Measurements from ENCODE around the gene NTN5. TPM values are rescaled to one million over a fixed set of nuclear protein-coding genes. Genes with fewer than 3 reads are reported as not detected.
A peak's percentile ranks its signal among the peaks of the same experiment; 100 is the strongest.

NTN5 gene
- total RNA-seq, 6 donors from 2014 or later, result 0.57 to 3.1 (median 1.0) TPM; not detected in 1

GRCh38 chr19:48618916-48619691, 53.7 kb downstream of the NTN5 start, which contains the start of the genes RPL18 and SPHK2:
RPL18 (minus strand) TSS chr19:48619178; CDS start chr19:48619143, 35 bp downstream.
SPHK2 (plus strand) TSS chr19:48619506; CDS start chr19:48620515, 1,009 bp downstream.
- peaks cover 15 to 40% (median 28%) of the 10 kb centered on the region in 4 donors for H3K36me3 ChIP-seq
- ATAC-seq (ENCODE audit: low FRiP score in 2 of 2) (peak; percentile 94 to 96), DNase-seq (peak; percentile 99)
- TF ChIP-seq EP300 (IDR thresholded peaks at IDR 0.05) (peak in 1 of 4 donors; percentile 78), CTCF (IDR thresholded peaks at IDR 0.05) (peak in 1 of 6 experiments; percentile 33), POLR2AphosphoS5 (IDR thresholded peaks at IDR 0.05) (peak; percentile 93 to 94), POLR2A (IDR thresholded peaks at IDR 0.05) (peak; percentile 65 to 92 (median 86))
- WGBS, 2 donors, result 0 to 1% methylated on average over 21 to 50 of the region's 69 CpGs
- H3K9me3 ChIP-seq, result no peaks in the 10 kb centered on the region
- H3K27me3 ChIP-seq, result no peaks in the 10 kb centered on the region
- H3K27ac ChIP-seq, result peak within 1 kb of the TSS; percentile 84 to 94 (median 93)
- peak within 1 kb of the TSS; percentile 63 to 88 (median 73) for H3K4me3 ChIP-seq
- peaks cover 44 to 70% (median 51%) of the 10 kb centered on the region in 4 donors for H3K4me1 ChIP-seq

GRCh38 chr19:48618278-48618915, 54.4 kb downstream of the NTN5 start:
- H3K27me3 ChIP-seq, result no peaks in the 10 kb centered on the region
- peak overlapping the region; percentile 63 to 88 (median 73) for H3K4me3 ChIP-seq
- 0 to 2% methylated on average over 13 to 18 of the region's 18 CpGs for WGBS, 2 donors
- DNase-seq (peak in 1 of 2 donors; percentile 33), ATAC-seq (ENCODE audit: low FRiP score in 2 of 2) (no peak)
- peak overlapping the region; percentile 84 to 94 (median 93) for H3K27ac ChIP-seq
- H3K4me1 ChIP-seq, result peaks cover 40 to 70% (median 48%) of the 10 kb centered on the region in 4 donors
- no peak for TF ChIP-seq CTCF (IDR thresholded peaks at IDR 0.05)
- no peak for TF ChIP-seq POLR2AphosphoS5 (IDR thresholded peaks at IDR 0.05)
- H3K9me3 ChIP-seq, result no peaks in the 10 kb centered on the region
- peaks cover 15 to 40% (median 28%) of the 10 kb centered on the region in 4 donors for H3K36me3 ChIP-seq

GRCh38 chr19:48617146-48617937, 55.5 kb downstream of the NTN5 start:
- Histone ChIP-seq H3K27me3 (no peaks in the 10 kb centered on the region), H3K36me3 (peaks cover 15 to 40% (median 28%) of the 10 kb centered on the region in 4 donors), H3K27ac (peak overlapping the region; percentile 84 to 94 (median 93)), H3K4me1 (peaks cover 33 to 68% (median 43%) of the 10 kb centered on the region in 4 donors), H3K9me3 (no peaks in the 10 kb centered on the region), H3K4me3 (peak overlapping the region in 3 of 4 donors; percentile 63 to 88 (median 71))
- ATAC-seq (ENCODE audit: low FRiP score in 2 of 2), result no peak
- no peak for TF ChIP-seq POLR2AphosphoS5 (IDR thresholded peaks at IDR 0.05)
- TF ChIP-seq POLR2A (IDR thresholded peaks at IDR 0.05), result no peak
- TF ChIP-seq CTCF (IDR thresholded peaks at IDR 0.05), result no peak
- no peak for TF ChIP-seq EP300 (IDR thresholded peaks at IDR 0.05)
- 53 to 60% methylated on average over 15 to 18 of the region's 18 CpGs for WGBS, 2 donors
- DNase-seq, result no peak

- peak overlapping the region; percentile 84 to 94 (median 93) for H3K27ac ChIP-seq
- ATAC-seq (ENCODE audit: low FRiP score in 2 of 2), result no peak
- no peaks in the 10 kb centered on the region for H3K27me3 ChIP-seq
- WGBS, 2 donors, result 55 to 80% methylated on average over 8 to 12 of the region's 12 CpGs
- no peaks in the 10 kb centered on the region for H3K9me3 ChIP-seq
- H3K36me3 ChIP-seq, result peaks cover 15 to 39% (median 28%) of the 10 kb centered on the region in 4 donors
- DNase-seq, result no peak
- no peak for TF ChIP-seq POLR2AphosphoS5 (IDR thresholded peaks at IDR 0.05)
- peaks cover 33 to 62% (median 43%) of the 10 kb centered on the region in 4 donors for H3K4me1 ChIP-seq
- H3K4me3 ChIP-seq, result peak overlapping the region in 1 of 4 donors; percentile 88
These were observed 56.2 kb downstream of the NTN5 start for GRCh38 chr19:48616491-48617056.

All from upper lobe of left lung (tissue), 6 donors.